GM23338 (cell line): ENCODE measurements around the gene ZNF581. TPM values are rescaled to one million over a fixed set of nuclear protein-coding genes. Genes with fewer than 3 reads are reported as not detected.
A peak's percentile ranks its signal among the peaks of the same experiment; 100 is the strongest.

ENCODE experiments used
- ATAC-seq: fragments of 200-7000 bp; cut with Tn5 transposase; 3 replicates; pipeline ENCODE4 v1.9.1; 2020
- DNase-seq: peaks from one replicate; pipeline ENCODE4 v3.0.0-alpha.2; 2015; ENCODE audit warnings: low spot score
- H2AFZ ChIP-seq: fragments of 200-600 bp; sonication (generic); 2 replicates; pipeline ENCODE4 v1.8.0; 2016; ENCODE audit warnings: antibody characterized with exemption, mild to moderate bottlenecking, moderate library complexity
- H3F3A ChIP-seq: fragments of 200-600 bp; sonication (generic); replicated peaks from 2 replicates; pipeline ENCODE4 v1.8.0; 2017; ENCODE audit warnings: antibody characterized with exemption, mixed run types, low read depth
- H3K27ac ChIP-seq: fragments of 200-600 bp; sonication (generic); 2 replicates; pipeline ENCODE4 v1.6.1; 2016; ENCODE audit warnings: low read depth
- H3K27me3 ChIP-seq: fragments of 200-600 bp; sonication (generic); 2 replicates; pipeline ENCODE4 v1.8.0; 2016; ENCODE audit warnings: mild to moderate bottlenecking, mixed run types, moderate library complexity; ENCODE audit not compliant: insufficient read depth
- H3K36me3 ChIP-seq: fragments of 200-600 bp; sonication (generic); 2 replicates; pipeline ENCODE4 v1.8.0; 2016; ENCODE audit warnings: mild to moderate bottlenecking; ENCODE audit not compliant: insufficient read depth
- H3K4me1 ChIP-seq: fragments of 200-600 bp; sonication (generic); 2 replicates; pipeline ENCODE4 v1.8.0; 2016; ENCODE audit warnings: mild to moderate bottlenecking, moderate library complexity; ENCODE audit not compliant: insufficient read depth
- H3K4me2 ChIP-seq: fragments of 200-600 bp; sonication (generic); 2 replicates; pipeline ENCODE4 v1.7.1; 2017; ENCODE audit warnings: mixed run types
- H3K4me3 ChIP-seq: fragments of 200-600 bp; sonication (generic); 2 replicates; pipeline ENCODE4 v1.6.1; 2016; ENCODE audit warnings: mixed run types
- H3K79me2 ChIP-seq: fragments of 200-600 bp; sonication (generic); replicated peaks from 2 replicates; pipeline ENCODE4 v1.8.0; 2017; ENCODE audit warnings: mild to moderate bottlenecking; ENCODE audit not compliant: insufficient read depth
- H3K9me2 ChIP-seq: fragments of 200-600 bp; sonication (generic); 2 replicates; pipeline ENCODE4 v1.8.0; 2017; ENCODE audit not compliant: insufficient read depth
- H4K20me1 ChIP-seq: fragments of 200-600 bp; sonication (generic); replicated peaks from 2 replicates; pipeline ENCODE4 v1.8.0; 2017; ENCODE audit warnings: mild to moderate bottlenecking; ENCODE audit not compliant: insufficient read depth
- H3K27ac Mint-ChIP-seq: 2 replicates; pipeline ENCODE4 v1.8.0; 2020; ENCODE audit warnings: inconsistent platforms, mild to moderate bottlenecking, moderate library complexity, mixed read lengths
- H3K27me3 Mint-ChIP-seq: 3 replicates; pipeline ENCODE4 v1.8.0; 2022; ENCODE audit warnings: low read depth, mild to moderate bottlenecking, moderate library complexity, mixed read lengths, inconsistent platforms; ENCODE audit not compliant: insufficient read depth, poor library complexity
- H3K36me3 Mint-ChIP-seq: 3 replicates; pipeline ENCODE4 v1.8.0; 2021; ENCODE audit warnings: low read depth, mild to moderate bottlenecking, inconsistent platforms, moderate library complexity, mixed read lengths
- H3K4me1 Mint-ChIP-seq: 3 replicates; pipeline ENCODE4 v1.8.0; 2020; ENCODE audit warnings: mild to moderate bottlenecking, inconsistent platforms, mixed read lengths
- H3K4me3 Mint-ChIP-seq: 3 replicates; pipeline ENCODE4 v1.8.0; 2021; ENCODE audit warnings: moderate library complexity, mild to moderate bottlenecking, inconsistent platforms, mixed read lengths
- H3K9me3 Mint-ChIP-seq: 3 replicates; pipeline ENCODE4 v1.8.0; 2020; ENCODE audit warnings: moderate library complexity, mild to moderate bottlenecking, inconsistent platforms, mixed read lengths
- CREB1 ChIP-seq: fragments of 250-450 bp; sonication (Bioruptor Pico); IDR thresholded peaks from 2 replicates; pipeline ENCODE4 v1.5.0; 2020; ENCODE audit warnings: low read depth, mild to moderate bottlenecking, moderate library complexity
- EZH2 ChIP-seq: fragments of 200-600 bp; sonication (generic); IDR thresholded peaks from one replicate; pipeline ENCODE4 v1.8.0; 2017; ENCODE audit warnings: antibody characterized with exemption, mild to moderate bottlenecking, low read depth; ENCODE audit not compliant: unreplicated experiment
- EZH2phosphoT487 ChIP-seq: fragments of 200-600 bp; sonication (generic); IDR thresholded peaks from one replicate; pipeline ENCODE4 v1.8.1; 2018; ENCODE audit warnings: antibody characterized with exemption; ENCODE audit not compliant: unreplicated experiment
- NANOG ChIP-seq: IDR thresholded peaks from 2 replicates; pipeline ENCODE4 v1.6.1; 2016; ENCODE audit warnings: antibody characterized with exemption, borderline replicate concordance
- POLR2AphosphoS5 ChIP-seq: IDR thresholded peaks from 2 replicates; pipeline ENCODE4 v1.6.1; 2016; ENCODE audit warnings: antibody characterized with exemption, low read depth
- STAT1 ChIP-seq: IDR thresholded peaks from one replicate; pipeline ENCODE4 v1.6.1; 2016; ENCODE audit warnings: antibody characterized with exemption; ENCODE audit not compliant: unreplicated experiment
- ZNF114 ChIP-seq: fragments of 250-450 bp; sonication (Bioruptor Pico); IDR thresholded peaks from 2 replicates; pipeline ENCODE4 v1.5.0; 2020; ENCODE audit warnings: mild to moderate bottlenecking, moderate library complexity
- ZNF331 ChIP-seq: fragments of 250-450 bp; sonication (Bioruptor Pico); IDR thresholded peaks from 2 replicates; pipeline ENCODE4 v1.5.0; 2020; ENCODE audit warnings: low read depth, mild to moderate bottlenecking, moderate library complexity
- polyA plus RNA-seq: library from polyadenylated mRNA; unstranded; fragments of >200 nt; fragmentation: Nextera tagmentation; extraction: Ambion mirVana; gene quantifications from 2 replicates; pipeline ENCODE4 v1.2.1, GENCODE V29; 2016
- total RNA-seq: library from RNA; depleted of rRNA; stranded (reverse); fragments of >200 nt; shearing (Covaris generic); gene quantifications from 2 replicates; pipeline ENCODE4 v1.2.3, GENCODE V29; 2014
- TF ChIP-seq, protein P1 (sequence below): IDR thresholded peaks from 2 replicates; pipeline ENCODE4 v1.6.1; 2016; ENCODE audit warnings: antibody characterized with exemption
- TF ChIP-seq, protein P2 (sequence below): IDR thresholded peaks from one replicate; pipeline ENCODE4 v1.6.1; 2018; ENCODE audit warnings: antibody characterized with exemption; ENCODE audit not compliant: unreplicated experiment
- TF ChIP-seq, protein P3 (sequence below), 2 experiments: fragments of 200-600 bp in 1 of 2; sonication (generic) in 1 of 2; conservative IDR thresholded peaks; 2 replicates each; pipeline versions ENCODE4 v1.5.1 to v1.6.1; 2016 to 2017; ENCODE audit warnings: antibody characterized with exemption in 2 of 2, low read depth in 2 of 2, mild to moderate bottlenecking in 2 of 2, moderate library complexity in 1 of 2

ZNF581 gene
- total and polyA plus RNA-seq, 2 experiments from 2014 or later: 48.5 to 87.6 TPM

DNA sequence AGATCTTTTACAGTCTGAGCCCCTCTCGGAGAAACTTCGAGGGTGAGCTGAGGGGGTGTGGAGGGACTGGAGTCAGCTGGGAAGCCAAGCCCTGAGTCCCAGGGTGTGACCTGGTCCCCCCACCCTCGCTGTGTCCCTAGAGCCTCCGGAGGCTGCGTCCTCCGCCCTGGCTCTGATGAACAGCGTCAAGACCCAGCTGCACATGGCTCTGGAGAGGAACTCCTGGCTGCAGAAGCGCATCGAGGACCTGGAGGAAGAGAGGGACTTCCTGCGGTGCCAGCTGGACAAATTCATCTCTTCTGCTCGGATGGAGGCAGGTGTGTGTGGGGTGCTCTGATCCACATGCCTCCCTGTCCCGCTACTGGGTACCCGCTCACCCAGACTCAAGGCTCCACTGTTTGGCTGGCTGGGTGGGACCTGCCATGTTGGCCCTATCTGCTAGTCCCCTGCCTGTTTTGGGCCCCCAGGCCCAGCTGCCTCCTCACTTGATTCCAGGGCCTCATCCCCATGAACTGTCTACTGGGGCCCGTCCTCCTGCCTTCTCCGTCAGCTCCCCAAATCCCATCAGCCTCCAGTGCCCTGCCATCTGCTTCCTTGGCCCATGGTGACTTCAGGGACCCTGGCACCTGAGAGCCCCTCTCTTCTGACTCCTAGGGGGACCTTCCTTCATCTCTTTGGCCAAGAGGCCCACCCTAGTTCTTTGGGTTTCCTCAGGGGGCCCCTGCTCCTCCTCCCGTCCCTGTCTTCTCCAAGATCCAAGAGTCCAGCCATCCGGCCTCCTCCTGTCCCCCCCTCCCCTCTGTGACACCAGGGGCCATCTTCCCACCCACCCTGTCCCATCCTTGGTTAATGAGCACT, 6.0 kb downstream of the ZNF581 start:
- peaks cover 45% of the 10 kb centered on the region for H3K27me3 Mint-ChIP-seq
- no peaks in the 10 kb centered on the region for H3K36me3 ChIP-seq
- H3K4me3 ChIP-seq: no peak overlapping the region
- no peak overlapping the region for H2AFZ ChIP-seq
- peaks cover 25% of the 10 kb centered on the region for H3K79me2 ChIP-seq
- H3K4me1 ChIP-seq: no peaks in the 10 kb centered on the region; the same call in 1 of the 2 replicates
- ATAC-seq: no peak
- peak overlapping the region; percentile 73 for H3K4me3 Mint-ChIP-seq
- H4K20me1 ChIP-seq: no peaks in the 10 kb centered on the region
- no peaks in the 10 kb centered on the region for H3K27me3 ChIP-seq
- no peak for DNase-seq
- peaks cover 32% of the 10 kb centered on the region for H3K36me3 Mint-ChIP-seq
- no peak overlapping the region for H3K27ac ChIP-seq
- H3F3A ChIP-seq: peaks cover 15% of the 10 kb centered on the region; the same call in 1 of the 2 replicates
- H3K4me1 Mint-ChIP-seq: peaks cover 29% of the 10 kb centered on the region
- H3K4me2 ChIP-seq: peak overlapping the region; percentile 87; the same call in 1 of the 2 replicates
- TF ChIP-seq ZNF114 (CRISPR knock-in tag) (no peak), CREB1 (no peak), ZNF331 (CRISPR knock-in tag) (no peak), STAT1 (no peak)
- no peaks in the 10 kb centered on the region; the same call in 2 of the 3 replicates for H3K9me3 Mint-ChIP-seq
- no peaks in the 10 kb centered on the region for H3K9me2 ChIP-seq
- no peak overlapping the region for H3K27ac Mint-ChIP-seq

DNA sequence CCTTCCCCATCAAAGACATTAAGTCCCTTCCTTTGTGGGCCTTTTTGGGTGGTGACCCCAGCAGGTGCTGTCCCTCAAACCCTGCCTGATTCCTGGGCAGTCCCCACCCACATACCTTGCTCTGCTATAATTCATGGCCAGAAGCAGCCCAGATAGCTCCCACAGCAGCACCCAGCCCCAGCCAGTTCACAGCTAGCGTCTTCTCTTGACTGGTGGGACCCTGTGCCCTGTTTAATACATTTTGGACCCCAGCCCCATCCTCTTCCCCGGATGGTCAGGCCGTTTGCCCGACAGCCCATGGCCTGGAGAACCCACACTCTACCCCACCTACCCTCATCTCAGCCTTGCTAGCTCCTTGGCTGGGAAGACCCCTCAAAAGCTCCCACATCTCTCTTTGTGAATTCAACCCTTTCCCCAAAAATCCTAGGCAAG, 6.7 kb downstream of the ZNF581 start:
- H3K27me3 Mint-ChIP-seq: peaks cover 47% of the 10 kb centered on the region
- H3K4me3 ChIP-seq: no peak overlapping the region
- DNase-seq (no peak), ATAC-seq (no peak)
- H3K4me1 ChIP-seq: no peaks in the 10 kb centered on the region; the same call in 1 of the 2 replicates
- no peaks in the 10 kb centered on the region; the same call in 2 of the 3 replicates for H3K9me3 Mint-ChIP-seq
- H3K27ac Mint-ChIP-seq: no peak overlapping the region
- H3K27ac ChIP-seq: no peak overlapping the region
- no peak overlapping the region for H3K4me2 ChIP-seq
- no peaks in the 10 kb centered on the region for H4K20me1 ChIP-seq
- H3K79me2 ChIP-seq: peaks cover 18% of the 10 kb centered on the region
- no peaks in the 10 kb centered on the region for H3K36me3 ChIP-seq
- no peak for TF ChIP-seq EZH2phosphoT487
- H3K36me3 Mint-ChIP-seq: peaks cover 26% of the 10 kb centered on the region
- no peaks in the 10 kb centered on the region for H3K9me2 ChIP-seq
- H3K4me1 Mint-ChIP-seq: peaks cover 27% of the 10 kb centered on the region
- no peak overlapping the region; the same call in 2 of the 3 replicates for H3K4me3 Mint-ChIP-seq
- H2AFZ ChIP-seq: no peak overlapping the region
- no peaks in the 10 kb centered on the region for H3K27me3 ChIP-seq
- peaks cover 13% of the 10 kb centered on the region; the same call in 1 of the 2 replicates for H3F3A ChIP-seq

DNA sequence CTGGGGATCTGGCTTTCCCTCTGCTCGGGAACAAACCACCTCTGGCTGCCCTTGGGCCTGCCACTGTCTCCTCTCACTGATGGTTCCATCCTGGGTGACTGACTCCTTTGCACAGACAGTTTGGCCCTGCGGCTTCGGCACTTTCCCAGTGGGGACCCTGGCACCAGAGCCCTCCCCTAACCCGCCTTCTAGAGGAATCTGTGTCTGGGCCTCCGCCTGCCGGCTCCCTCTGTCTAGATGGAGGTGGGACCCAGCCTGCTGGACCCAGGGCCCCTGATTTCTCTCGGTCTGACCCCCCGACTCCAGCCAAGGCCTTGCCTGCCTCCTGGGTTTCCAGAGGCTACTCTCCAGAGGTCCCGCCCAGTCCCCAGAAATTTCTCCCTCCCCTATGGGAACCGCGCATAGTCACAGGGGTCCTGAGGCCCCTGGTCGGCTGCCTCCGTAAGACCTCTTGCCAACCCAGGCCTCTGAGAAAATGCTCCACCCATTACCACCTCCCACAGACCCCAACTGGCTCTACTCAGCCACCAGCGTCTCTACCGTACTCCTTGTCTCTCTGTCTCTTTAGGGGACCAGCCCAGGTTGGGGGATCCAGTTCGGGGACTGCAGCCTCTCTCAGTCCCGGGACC, 7.3 kb downstream of the ZNF581 start:
- no peak for ATAC-seq
- peaks cover 43% of the 10 kb centered on the region for H3K27me3 Mint-ChIP-seq
- no peak overlapping the region for H3K27ac Mint-ChIP-seq
- no peaks in the 10 kb centered on the region for H3K27me3 ChIP-seq
- no peaks in the 10 kb centered on the region; the same call in 2 of the 3 replicates for H3K9me3 Mint-ChIP-seq
- no peaks in the 10 kb centered on the region for H4K20me1 ChIP-seq
- H3F3A ChIP-seq: peaks cover 15% of the 10 kb centered on the region
- H3K9me2 ChIP-seq: no peaks in the 10 kb centered on the region
- H3K4me1 Mint-ChIP-seq: peaks cover 25% of the 10 kb centered on the region
- H3K4me3 ChIP-seq: no peak overlapping the region
- H3K36me3 Mint-ChIP-seq: peaks cover 25% of the 10 kb centered on the region
- H2AFZ ChIP-seq: no peak overlapping the region
- no peaks in the 10 kb centered on the region for H3K36me3 ChIP-seq
- H3K27ac ChIP-seq: no peak overlapping the region
- no peaks in the 10 kb centered on the region; the same call in 1 of the 2 replicates for H3K4me1 ChIP-seq
- H3K4me2 ChIP-seq: no peak overlapping the region
- peaks cover 17% of the 10 kb centered on the region for H3K79me2 ChIP-seq
- no peak for DNase-seq
- H3K4me3 Mint-ChIP-seq: peak overlapping the region; percentile 18; the same call in 2 of the 3 replicates
- TF ChIP-seq, protein P1, sequence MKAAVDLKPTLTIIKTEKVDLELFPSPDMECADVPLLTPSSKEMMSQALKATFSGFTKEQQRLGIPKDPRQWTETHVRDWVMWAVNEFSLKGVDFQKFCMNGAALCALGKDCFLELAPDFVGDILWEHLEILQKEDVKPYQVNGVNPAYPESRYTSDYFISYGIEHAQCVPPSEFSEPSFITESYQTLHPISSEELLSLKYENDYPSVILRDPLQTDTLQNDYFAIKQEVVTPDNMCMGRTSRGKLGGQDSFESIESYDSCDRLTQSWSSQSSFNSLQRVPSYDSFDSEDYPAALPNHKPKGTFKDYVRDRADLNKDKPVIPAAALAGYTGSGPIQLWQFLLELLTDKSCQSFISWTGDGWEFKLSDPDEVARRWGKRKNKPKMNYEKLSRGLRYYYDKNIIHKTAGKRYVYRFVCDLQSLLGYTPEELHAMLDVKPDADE: no peak
- TF ChIP-seq, protein P2, sequence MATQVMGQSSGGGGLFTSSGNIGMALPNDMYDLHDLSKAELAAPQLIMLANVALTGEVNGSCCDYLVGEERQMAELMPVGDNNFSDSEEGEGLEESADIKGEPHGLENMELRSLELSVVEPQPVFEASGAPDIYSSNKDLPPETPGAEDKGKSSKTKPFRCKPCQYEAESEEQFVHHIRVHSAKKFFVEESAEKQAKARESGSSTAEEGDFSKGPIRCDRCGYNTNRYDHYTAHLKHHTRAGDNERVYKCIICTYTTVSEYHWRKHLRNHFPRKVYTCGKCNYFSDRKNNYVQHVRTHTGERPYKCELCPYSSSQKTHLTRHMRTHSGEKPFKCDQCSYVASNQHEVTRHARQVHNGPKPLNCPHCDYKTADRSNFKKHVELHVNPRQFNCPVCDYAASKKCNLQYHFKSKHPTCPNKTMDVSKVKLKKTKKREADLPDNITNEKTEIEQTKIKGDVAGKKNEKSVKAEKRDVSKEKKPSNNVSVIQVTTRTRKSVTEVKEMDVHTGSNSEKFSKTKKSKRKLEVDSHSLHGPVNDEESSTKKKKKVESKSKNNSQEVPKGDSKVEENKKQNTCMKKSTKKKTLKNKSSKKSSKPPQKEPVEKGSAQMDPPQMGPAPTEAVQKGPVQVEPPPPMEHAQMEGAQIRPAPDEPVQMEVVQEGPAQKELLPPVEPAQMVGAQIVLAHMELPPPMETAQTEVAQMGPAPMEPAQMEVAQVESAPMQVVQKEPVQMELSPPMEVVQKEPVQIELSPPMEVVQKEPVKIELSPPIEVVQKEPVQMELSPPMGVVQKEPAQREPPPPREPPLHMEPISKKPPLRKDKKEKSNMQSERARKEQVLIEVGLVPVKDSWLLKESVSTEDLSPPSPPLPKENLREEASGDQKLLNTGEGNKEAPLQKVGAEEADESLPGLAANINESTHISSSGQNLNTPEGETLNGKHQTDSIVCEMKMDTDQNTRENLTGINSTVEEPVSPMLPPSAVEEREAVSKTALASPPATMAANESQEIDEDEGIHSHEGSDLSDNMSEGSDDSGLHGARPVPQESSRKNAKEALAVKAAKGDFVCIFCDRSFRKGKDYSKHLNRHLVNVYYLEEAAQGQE: no peak
- TF ChIP-seq ZNF114 (CRISPR knock-in tag) (no peak), EZH2 (no peak), CREB1 (no peak), NANOG (no peak), ZNF331 (CRISPR knock-in tag) (no peak), POLR2AphosphoS5 (no peak)
- TF ChIP-seq, protein P3, sequence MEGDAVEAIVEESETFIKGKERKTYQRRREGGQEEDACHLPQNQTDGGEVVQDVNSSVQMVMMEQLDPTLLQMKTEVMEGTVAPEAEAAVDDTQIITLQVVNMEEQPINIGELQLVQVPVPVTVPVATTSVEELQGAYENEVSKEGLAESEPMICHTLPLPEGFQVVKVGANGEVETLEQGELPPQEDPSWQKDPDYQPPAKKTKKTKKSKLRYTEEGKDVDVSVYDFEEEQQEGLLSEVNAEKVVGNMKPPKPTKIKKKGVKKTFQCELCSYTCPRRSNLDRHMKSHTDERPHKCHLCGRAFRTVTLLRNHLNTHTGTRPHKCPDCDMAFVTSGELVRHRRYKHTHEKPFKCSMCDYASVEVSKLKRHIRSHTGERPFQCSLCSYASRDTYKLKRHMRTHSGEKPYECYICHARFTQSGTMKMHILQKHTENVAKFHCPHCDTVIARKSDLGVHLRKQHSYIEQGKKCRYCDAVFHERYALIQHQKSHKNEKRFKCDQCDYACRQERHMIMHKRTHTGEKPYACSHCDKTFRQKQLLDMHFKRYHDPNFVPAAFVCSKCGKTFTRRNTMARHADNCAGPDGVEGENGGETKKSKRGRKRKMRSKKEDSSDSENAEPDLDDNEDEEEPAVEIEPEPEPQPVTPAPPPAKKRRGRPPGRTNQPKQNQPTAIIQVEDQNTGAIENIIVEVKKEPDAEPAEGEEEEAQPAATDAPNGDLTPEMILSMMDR (conservative IDR thresholded peaks at IDR 0.05; ENCODE audit: low read depth in 2 of 2): no peak
